Endothelial cell of umbilical vein (primary cell): ENCODE data around the gene FANCI. TPM values are rescaled to one million over a fixed set of nuclear protein-coding genes. Genes with fewer than 3 reads are reported as not detected.

Source experiments
- BruUV-seq: library from RNA; stranded (reverse); fragments of 400-500 nt; replicated peaks from 2 replicates; lab custom pipeline; 2021; lab: Mats Ljungman, UMichigan
- CTCF ChIA-PET: fragments of 300-600, 350-600 bp; sonication (Branson Sonifier 250); formaldehyde crosslinking; loops from one replicate; lab custom pipeline; 2021; ENCODE audit warnings: antibody characterized with exemption, inconsistent platforms; lab: Charles Lee
- POLR2A ChIA-PET: fragments of 300-600, 350-600 bp; sonication (Branson Sonifier 250); formaldehyde crosslinking; loops from one replicate; lab custom pipeline; 2021; ENCODE audit warnings: antibody characterized with exemption, inconsistent platforms; lab: Charles Lee
- DNase-seq: peaks from one replicate; pipeline ENCODE4 v3.0.0-alpha.2; 2011; ENCODE audit warnings: low read depth, low spot score
- FAIRE-seq: peaks from 2 replicates; lab custom pipeline; 2011; peaks lifted over from hg19 to GRCh38; lab: Jason Lieb, UNC
- H2AFZ ChIP-seq: 2 replicates; pipeline ENCODE4 v1.6.0; 2012; ENCODE audit warnings: low read depth, low read length, control low read depth, inconsistent platforms
- H3K27ac ChIP-seq: 2 replicates; pipeline ENCODE4 v1.5.1; 2011; ENCODE audit warnings: low read depth, mild to moderate bottlenecking, control low read depth, low read length, moderate library complexity; ENCODE audit not compliant: insufficient read depth
- H3K27me3 ChIP-seq, 2 experiments: 2 replicates each; pipeline versions ENCODE4 v1.6.0 to v1.6.1; 2011; ENCODE audit warnings: low read length in 2 of 2, mixed read lengths in 1 of 2; ENCODE audit not compliant: control insufficient read depth in 2 of 2, insufficient read depth in 2 of 2
- H3K36me3 ChIP-seq, 2 experiments: 2 replicates in 1 of 2; 3 replicates in 1 of 2; pipeline ENCODE4 v1.5.1; 2011; ENCODE audit warnings: low read length in 2 of 2, mild to moderate bottlenecking in 1 of 2, moderate library complexity in 1 of 2; ENCODE audit not compliant: control insufficient read depth in 2 of 2, insufficient read depth in 2 of 2; ENCODE audit errors: extremely low read depth in 1 of 2
- H3K4me1 ChIP-seq: 3 replicates; pipeline ENCODE4 v1.5.1; 2011; ENCODE audit warnings: mild to moderate bottlenecking, low read length; ENCODE audit not compliant: control insufficient read depth, insufficient read depth; ENCODE audit errors: extremely low read depth
- H3K4me2 ChIP-seq: 2 replicates; pipeline ENCODE4 v1.6.1; 2011; ENCODE audit warnings: low read length, control low read depth, mixed read lengths; ENCODE audit not compliant: insufficient read depth
- H3K4me3 ChIP-seq, 3 experiments: fragments of 200-600 bp in 1 of 3; sonication (generic), shearing (Covaris generic) in 1 of 3; replicated peaks in 1 of 3; 2 replicates each; pipeline ENCODE4 v1.5.1; 2011 to 2016; ENCODE audit warnings: control low read depth in 3 of 3, low read length in 3 of 3, mild to moderate bottlenecking in 2 of 3, inconsistent platforms in 1 of 3, low read depth in 1 of 3, moderate library complexity in 1 of 3; ENCODE audit not compliant: insufficient read depth in 1 of 3
- H3K79me2 ChIP-seq: 2 replicates; pipeline ENCODE4 v1.6.0; 2012; ENCODE audit warnings: low read length, inconsistent platforms; ENCODE audit not compliant: control insufficient read depth, insufficient read depth
- H3K9ac ChIP-seq: replicated peaks from 2 replicates; pipeline ENCODE3; 2011; ENCODE audit warnings: low read length, control low read depth; ENCODE audit not compliant: insufficient read depth; ENCODE audit errors: extremely low read depth
- H3K9me1 ChIP-seq: replicated peaks from 3 replicates; pipeline ENCODE4 v1.6.0; 2011; ENCODE audit warnings: mild to moderate bottlenecking, low read length; ENCODE audit not compliant: control insufficient read depth, insufficient read depth; ENCODE audit errors: extremely low read depth
- H3K9me3 ChIP-seq: replicated peaks from 2 replicates; pipeline ENCODE4 v1.5.1; 2012; ENCODE audit warnings: low read length, inconsistent platforms; ENCODE audit not compliant: control insufficient read depth, insufficient read depth
- H4K20me1 ChIP-seq: replicated peaks from 2 replicates; pipeline ENCODE3; 2011; ENCODE audit warnings: mild to moderate bottlenecking, low read length; ENCODE audit not compliant: control insufficient read depth, insufficient read depth; ENCODE audit errors: extremely low read depth
- EZH2 ChIP-seq: IDR thresholded peaks from 2 replicates; pipeline ENCODE4 v1.6.1; 2012; ENCODE audit warnings: borderline replicate concordance, low read depth, mild to moderate bottlenecking, moderate library complexity, low read length, inconsistent platforms; ENCODE audit not compliant: severe bottlenecking
- FOS ChIP-seq: IDR thresholded peaks from 2 replicates; pipeline ENCODE4 v1.6.1; 2011; ENCODE audit warnings: mild to moderate bottlenecking, low read length, moderate library complexity, borderline replicate concordance; ENCODE audit not compliant: insufficient read depth
- GATA2 ChIP-seq: IDR thresholded peaks from 2 replicates; pipeline ENCODE4 v1.7.0; 2011; ENCODE audit warnings: low read depth, mild to moderate bottlenecking, moderate library complexity, mixed read lengths, low read length; ENCODE audit not compliant: insufficient read length, insufficient read depth
- JUN ChIP-seq: IDR thresholded peaks from 2 replicates; pipeline ENCODE4 v1.6.1; 2011; ENCODE audit warnings: borderline replicate concordance, low read depth; ENCODE audit not compliant: insufficient read length, insufficient read depth
- MAX ChIP-seq: IDR thresholded peaks from 2 replicates; pipeline ENCODE4 v1.6.1; 2011; ENCODE audit not compliant: insufficient read depth, insufficient read length
- MYC ChIP-seq: IDR thresholded peaks from one replicate; pipeline ENCODE4 v1.6.1; 2011; ENCODE audit warnings: mild to moderate bottlenecking, low read depth, low read length
- POLR2A ChIP-seq: IDR thresholded peaks from 2 replicates; pipeline ENCODE4 v1.6.1; 2012; ENCODE audit warnings: low read depth, mild to moderate bottlenecking, control low read depth, low read length
- POLR2AphosphoS5 ChIP-seq: IDR thresholded peaks from 2 replicates; pipeline ENCODE4 v1.6.1; 2012; ENCODE audit warnings: low read depth, mild to moderate bottlenecking, control low read depth, low read length, moderate library complexity; ENCODE audit not compliant: insufficient read depth
- dilution Hi-C: fragments of 300-500 bp; cut with MboI; formaldehyde crosslinking; loops from one replicate; pipeline ENCODE4 v1.15.0; 2019; ENCODE audit warnings: low sequenced_read_pairs; ENCODE audit not compliant: extremely low pct_ligation_motif_present
- intact Hi-C: fragments of 100-400 bp; cut with micrococcal nuclease; formaldehyde crosslinking; loops from one replicate; pipeline ENCODE4 v1.10.0; 2022
- polyA plus RNA-seq, 4 experiments: library from polyadenylated mRNA; depleted of rRNA in 3 of 4; stranded (reverse) in 3 of 4; unstranded in 1 of 4; fragments of >200 nt; gene quantifications; 2 replicates each; pipeline versions ENCODE4 v1.2.1 to v1.2.3, GENCODE V29; 2011 to 2012; ENCODE audit warnings: missing spikeins in 1 of 4
- total RNA-seq: library from RNA; stranded (reverse); gene quantifications from 2 replicates; pipeline ENCODE4 v1.2.3, GENCODE V29; 2021
- TF ChIP-seq, protein P1 (sequence below), 2 donors: IDR thresholded peaks; 1 replicate in 1 of 2; 2 replicates in 1 of 2; pipeline ENCODE4 v1.5.1; 2011; ENCODE audit warnings: low read length in 2 of 2, mild to moderate bottlenecking in 2 of 2, moderate library complexity in 2 of 2, control low read depth in 1 of 2, inconsistent platforms in 1 of 2, low read depth in 1 of 2; ENCODE audit not compliant: insufficient read depth in 1 of 2; ENCODE audit errors: extremely low read depth in 1 of 2

The FANCI gene
- total and polyA plus RNA-seq, 2 donors (not counting 3 experiments of a cell fraction or from before 2014, with no cell fraction given), result 10.8 to 74.7 TPM

GRCh38 chr15:89341316-89342005 is 97.7 kb downstream of the FANCI start:
- H3K27ac ChIP-seq, result no peak overlapping the region
- FAIRE-seq (no peak), DNase-seq (no peak)
- CTCF ChIA-PET, result interaction anchor here (5.8 kb wide), 1 partner anchor 17 kb away, joined by 43 read pairs; no protein-coding TSS in a partner anchor
- BruUV-seq, result no TSS peak
- no peak overlapping the region for H2AFZ ChIP-seq
- intact Hi-C loops, result no loop called here
- no peaks in the 10 kb centered on the region for H4K20me1 ChIP-seq
- H3K27me3 ChIP-seq, result peaks cover 6 to 9% of the 10 kb centered on the region in 2 experiments
- H3K4me3 ChIP-seq, result no peak overlapping the region
- POLR2A ChIA-PET, result no interaction called here
- H3K79me2 ChIP-seq, result no peaks in the 10 kb centered on the region
- dilution Hi-C loops, result no loop called here
- no peaks in the 10 kb centered on the region for H3K36me3 ChIP-seq
- TF ChIP-seq POLR2AphosphoS5, result no peak
- no peak for TF ChIP-seq MYC
- no peak for TF ChIP-seq MAX
- TF ChIP-seq, protein P1, sequence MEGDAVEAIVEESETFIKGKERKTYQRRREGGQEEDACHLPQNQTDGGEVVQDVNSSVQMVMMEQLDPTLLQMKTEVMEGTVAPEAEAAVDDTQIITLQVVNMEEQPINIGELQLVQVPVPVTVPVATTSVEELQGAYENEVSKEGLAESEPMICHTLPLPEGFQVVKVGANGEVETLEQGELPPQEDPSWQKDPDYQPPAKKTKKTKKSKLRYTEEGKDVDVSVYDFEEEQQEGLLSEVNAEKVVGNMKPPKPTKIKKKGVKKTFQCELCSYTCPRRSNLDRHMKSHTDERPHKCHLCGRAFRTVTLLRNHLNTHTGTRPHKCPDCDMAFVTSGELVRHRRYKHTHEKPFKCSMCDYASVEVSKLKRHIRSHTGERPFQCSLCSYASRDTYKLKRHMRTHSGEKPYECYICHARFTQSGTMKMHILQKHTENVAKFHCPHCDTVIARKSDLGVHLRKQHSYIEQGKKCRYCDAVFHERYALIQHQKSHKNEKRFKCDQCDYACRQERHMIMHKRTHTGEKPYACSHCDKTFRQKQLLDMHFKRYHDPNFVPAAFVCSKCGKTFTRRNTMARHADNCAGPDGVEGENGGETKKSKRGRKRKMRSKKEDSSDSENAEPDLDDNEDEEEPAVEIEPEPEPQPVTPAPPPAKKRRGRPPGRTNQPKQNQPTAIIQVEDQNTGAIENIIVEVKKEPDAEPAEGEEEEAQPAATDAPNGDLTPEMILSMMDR (IDR thresholded peaks at IDR 0.05; ENCODE audit: extremely low read depth in 1 of 2, insufficient read depth in 1 of 2, low read depth in 1 of 2, low read length in 2 of 2), result no peak
- no peaks in the 10 kb centered on the region for H3K9me1 ChIP-seq
- H3K9me3 ChIP-seq, result no peaks in the 10 kb centered on the region
- H3K4me1 ChIP-seq, result no peaks in the 10 kb centered on the region
- H3K9ac ChIP-seq, result no peak overlapping the region
- no peak overlapping the region for H3K4me2 ChIP-seq

DNA sequence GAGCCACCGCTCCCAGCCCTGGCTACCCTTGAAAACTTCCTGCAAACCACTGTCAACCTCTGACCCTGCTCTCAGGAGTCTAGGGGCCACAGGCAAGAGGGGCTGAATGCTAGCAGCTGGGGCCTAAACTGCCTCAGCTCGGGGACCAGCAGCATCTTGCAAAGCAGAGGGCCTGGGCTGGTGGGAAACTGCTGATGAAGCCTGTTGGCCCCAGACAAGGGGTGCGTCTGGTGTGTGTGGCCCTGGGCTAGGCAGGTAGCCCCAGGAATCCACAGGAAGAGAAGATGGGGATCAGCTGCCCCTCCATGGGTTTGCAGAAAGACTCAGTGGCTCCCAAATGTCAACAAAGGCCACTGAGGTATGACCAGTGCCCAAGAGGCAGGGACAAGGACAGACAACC is 99.1 kb downstream of the FANCI start:
- dilution Hi-C loops (no loop called here), intact Hi-C loops (no loop called here)
- CTCF ChIA-PET, result no interaction called here
- no peak for FAIRE-seq
- Histone ChIP-seq H3K4me1 (no peaks in the 10 kb centered on the region), H3K36me3 (no peaks in the 10 kb centered on the region), H2AFZ (no peak overlapping the region), H3K27ac (no peak overlapping the region), H3K27me3 (peaks cover 6 to 12% of the 10 kb centered on the region in 2 experiments), H3K4me3 (no peak overlapping the region), H3K9ac (no peak overlapping the region), H3K9me3 (no peaks in the 10 kb centered on the region), H4K20me1 (no peaks in the 10 kb centered on the region), H3K9me1 (no peaks in the 10 kb centered on the region), H3K4me2 (no peak overlapping the region), H3K79me2 (no peaks in the 10 kb centered on the region)
- TF ChIP-seq, protein P1 (IDR thresholded peaks at IDR 0.05; ENCODE audit: extremely low read depth in 1 of 2, insufficient read depth in 1 of 2, low read depth in 1 of 2, low read length in 2 of 2), result no peak
- TF ChIP-seq JUN (no peak), GATA2 (no peak), MYC (no peak), POLR2AphosphoS5 (no peak), FOS (no peak), MAX (no peak), POLR2A (no peak), EZH2 (no peak)
- DNase-seq, result no peak
- no TSS peak for BruUV-seq
- POLR2A ChIA-PET, result no interaction called here
